NB4 (cell line): ENCODE results near the gene FAS.
A peak's percentile ranks its signal among the peaks of the same experiment; 100 is the strongest.

ENCODE experiments used
- DNase-seq: peaks from one replicate; pipeline ENCODE4 v3.0.0; 2010; ENCODE audit warnings: low read depth
- H3K4me3 ChIP-seq: one replicate; pipeline ENCODE4 v1.5.1; 2011; ENCODE audit warnings: mild to moderate bottlenecking, low read depth, low read length, moderate library complexity
- MYC ChIP-seq: IDR thresholded peaks from 2 replicates; pipeline ENCODE4 v1.6.1; 2011; ENCODE audit warnings: low read depth, low read length
- POLR2A ChIP-seq: IDR thresholded peaks from 2 replicates; pipeline ENCODE4 v1.6.1; 2011; ENCODE audit warnings: mild to moderate bottlenecking; ENCODE audit not compliant: insufficient read length; ENCODE audit errors: extremely low read depth
- TF ChIP-seq, protein P1 (sequence below): IDR thresholded peaks from one replicate; pipeline ENCODE4 v1.5.1; 2012; ENCODE audit warnings: low read depth, low read length
- TF ChIP-seq, protein P2 (sequence below): IDR thresholded peaks from 2 replicates; pipeline ENCODE4 v1.6.1; 2011; ENCODE audit warnings: low read depth, low read length

FAS gene

DNA sequence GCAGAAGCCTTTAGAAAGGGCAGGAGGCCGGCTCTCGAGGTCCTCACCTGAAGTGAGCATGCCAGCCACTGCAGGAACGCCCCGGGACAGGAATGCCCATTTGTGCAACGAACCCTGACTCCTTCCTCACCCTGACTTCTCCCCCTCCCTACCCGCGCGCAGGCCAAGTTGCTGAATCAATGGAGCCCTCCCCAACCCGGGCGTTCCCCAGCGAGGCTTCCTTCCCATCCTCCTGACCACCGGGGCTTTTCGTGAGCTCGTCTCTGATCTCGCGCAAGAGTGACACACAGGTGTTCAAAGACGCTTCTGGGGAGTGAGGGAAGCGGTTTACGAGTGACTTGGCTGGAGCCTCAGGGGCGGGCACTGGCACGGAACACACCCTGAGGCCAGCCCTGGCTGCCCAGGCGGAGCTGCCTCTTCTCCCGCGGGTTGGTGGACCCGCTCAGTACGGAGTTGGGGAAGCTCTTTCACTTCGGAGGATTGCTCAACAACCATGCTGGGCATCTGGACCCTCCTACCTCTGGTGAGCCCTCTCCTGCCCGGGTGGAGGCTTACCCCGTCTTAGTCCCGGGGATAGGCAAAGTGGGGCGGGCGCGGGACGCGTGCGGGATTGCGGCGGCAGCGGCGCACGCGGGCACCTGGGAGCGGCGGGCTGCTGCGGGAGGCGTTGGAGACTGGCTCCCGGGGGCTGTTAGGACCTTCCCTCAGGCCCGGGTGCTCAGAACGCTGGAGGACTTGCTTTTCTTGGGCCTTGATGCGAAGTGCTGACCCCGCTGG lies at the start of gene FAS:
Gene FAS, plus strand, starts transcription at position 415 of the 777 bp plus-strand sequence. Its CDS starts 79 bp downstream, at position 494.
- TF ChIP-seq, protein P1, sequence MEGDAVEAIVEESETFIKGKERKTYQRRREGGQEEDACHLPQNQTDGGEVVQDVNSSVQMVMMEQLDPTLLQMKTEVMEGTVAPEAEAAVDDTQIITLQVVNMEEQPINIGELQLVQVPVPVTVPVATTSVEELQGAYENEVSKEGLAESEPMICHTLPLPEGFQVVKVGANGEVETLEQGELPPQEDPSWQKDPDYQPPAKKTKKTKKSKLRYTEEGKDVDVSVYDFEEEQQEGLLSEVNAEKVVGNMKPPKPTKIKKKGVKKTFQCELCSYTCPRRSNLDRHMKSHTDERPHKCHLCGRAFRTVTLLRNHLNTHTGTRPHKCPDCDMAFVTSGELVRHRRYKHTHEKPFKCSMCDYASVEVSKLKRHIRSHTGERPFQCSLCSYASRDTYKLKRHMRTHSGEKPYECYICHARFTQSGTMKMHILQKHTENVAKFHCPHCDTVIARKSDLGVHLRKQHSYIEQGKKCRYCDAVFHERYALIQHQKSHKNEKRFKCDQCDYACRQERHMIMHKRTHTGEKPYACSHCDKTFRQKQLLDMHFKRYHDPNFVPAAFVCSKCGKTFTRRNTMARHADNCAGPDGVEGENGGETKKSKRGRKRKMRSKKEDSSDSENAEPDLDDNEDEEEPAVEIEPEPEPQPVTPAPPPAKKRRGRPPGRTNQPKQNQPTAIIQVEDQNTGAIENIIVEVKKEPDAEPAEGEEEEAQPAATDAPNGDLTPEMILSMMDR: no peak
- peak; percentile 55 for TF ChIP-seq POLR2A
- TF ChIP-seq, protein P2, sequence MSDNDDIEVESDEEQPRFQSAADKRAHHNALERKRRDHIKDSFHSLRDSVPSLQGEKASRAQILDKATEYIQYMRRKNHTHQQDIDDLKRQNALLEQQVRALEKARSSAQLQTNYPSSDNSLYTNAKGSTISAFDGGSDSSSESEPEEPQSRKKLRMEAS: peak; percentile 1; the same call in 1 of the 2 replicates
- peak; percentile 14 for TF ChIP-seq MYC
- peak; percentile 91 for DNase-seq
- H3K4me3 ChIP-seq: peak within 1 kb of the TSS; percentile 94

DNA sequence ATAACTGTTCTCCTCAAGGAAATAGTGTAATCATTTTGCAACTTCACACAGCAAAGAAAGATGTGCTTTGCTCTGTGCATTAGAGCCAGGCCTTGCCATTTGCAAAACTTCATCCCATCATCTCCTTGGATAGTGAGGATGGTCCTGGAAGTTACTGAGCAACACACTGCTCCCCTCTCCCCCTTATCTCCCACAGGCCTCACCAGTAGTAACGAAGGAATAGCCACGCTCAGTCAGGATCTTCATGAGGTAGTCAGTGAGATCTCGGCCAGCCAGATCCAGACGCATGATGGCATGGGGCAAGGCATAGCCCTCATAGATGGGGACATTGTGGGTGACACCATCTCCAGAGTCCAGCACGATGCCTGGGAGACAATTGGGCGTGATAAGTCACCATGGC lies 49.6 kb upstream of the FAS start:
- TF ChIP-seq POLR2A (no peak), MYC (no peak)
- TF ChIP-seq, protein P1: no peak
- TF ChIP-seq, protein P2: no peak
- no peak for DNase-seq
- no peak overlapping the region for H3K4me3 ChIP-seq

DNA sequence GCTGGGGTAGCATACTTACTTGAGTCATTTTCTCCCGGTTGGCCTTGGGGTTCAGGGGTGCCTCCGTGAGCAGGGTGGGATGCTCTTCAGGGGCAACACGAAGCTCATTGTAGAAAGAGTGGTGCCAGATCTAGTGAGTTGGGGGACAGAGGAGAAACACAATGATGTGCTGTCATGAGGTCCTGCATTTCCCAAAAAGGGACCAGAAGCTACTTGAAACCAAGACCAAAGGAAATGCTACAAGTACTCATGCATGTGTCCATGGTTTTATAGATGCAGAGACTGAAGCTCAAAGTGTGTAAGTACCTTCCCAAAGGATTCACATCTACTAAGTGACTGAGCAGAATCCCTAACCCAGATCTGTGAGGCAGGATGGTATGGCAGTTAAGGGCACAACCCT lies 46.8 kb upstream of the FAS start:
- no peak overlapping the region for H3K4me3 ChIP-seq
- DNase-seq: no peak
- TF ChIP-seq MYC (no peak), POLR2A (no peak)
- TF ChIP-seq, protein P2: no peak
- TF ChIP-seq, protein P1: no peak

DNA sequence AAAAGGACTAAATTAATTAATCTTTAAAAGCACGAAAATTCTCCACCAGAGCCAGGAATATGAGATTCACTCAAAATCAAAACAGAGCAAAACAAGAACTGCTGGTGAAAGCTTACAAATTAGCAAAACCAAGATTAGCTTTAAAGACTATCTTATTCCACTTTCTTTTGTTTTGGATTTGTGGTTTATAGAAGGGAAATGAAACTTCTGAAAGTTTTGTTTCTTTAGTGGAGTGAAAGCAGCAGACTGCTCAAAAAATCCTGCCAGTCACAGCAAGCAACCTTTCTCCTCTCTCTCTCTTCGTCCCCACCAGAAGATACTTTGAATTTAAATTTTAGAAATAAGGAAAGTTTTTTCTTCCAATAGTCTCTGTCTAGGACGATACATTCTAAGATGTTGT lies 45.8 kb upstream of the FAS start:
- no peak overlapping the region for H3K4me3 ChIP-seq
- no peak for DNase-seq
- TF ChIP-seq POLR2A (no peak), MYC (no peak)
- TF ChIP-seq, protein P2: no peak
- TF ChIP-seq, protein P1: no peak

DNA sequence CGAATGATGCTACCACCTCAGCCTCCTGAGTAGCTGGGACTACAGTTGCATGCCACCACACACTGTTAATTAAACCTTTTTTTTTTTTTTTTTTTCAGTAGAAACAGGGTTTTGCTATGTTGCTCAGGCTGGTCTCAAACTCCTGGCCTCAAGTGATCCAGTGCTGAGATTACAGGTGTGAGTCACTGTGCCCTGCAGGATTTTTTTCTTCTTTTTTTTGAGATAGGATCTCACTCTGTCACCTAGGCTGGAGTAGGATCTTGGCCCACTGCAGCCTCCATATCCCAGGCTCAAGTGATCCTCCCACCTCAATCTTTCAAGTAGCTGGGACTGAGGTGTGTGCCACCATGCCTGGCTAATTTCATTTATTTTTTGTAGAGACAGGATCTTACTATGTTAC lies 44.4 kb upstream of the FAS start:
- no peak for DNase-seq
- TF ChIP-seq MYC: no peak
- TF ChIP-seq, protein P1: no peak
- no peak for TF ChIP-seq POLR2A
- TF ChIP-seq, protein P2: no peak

DNA sequence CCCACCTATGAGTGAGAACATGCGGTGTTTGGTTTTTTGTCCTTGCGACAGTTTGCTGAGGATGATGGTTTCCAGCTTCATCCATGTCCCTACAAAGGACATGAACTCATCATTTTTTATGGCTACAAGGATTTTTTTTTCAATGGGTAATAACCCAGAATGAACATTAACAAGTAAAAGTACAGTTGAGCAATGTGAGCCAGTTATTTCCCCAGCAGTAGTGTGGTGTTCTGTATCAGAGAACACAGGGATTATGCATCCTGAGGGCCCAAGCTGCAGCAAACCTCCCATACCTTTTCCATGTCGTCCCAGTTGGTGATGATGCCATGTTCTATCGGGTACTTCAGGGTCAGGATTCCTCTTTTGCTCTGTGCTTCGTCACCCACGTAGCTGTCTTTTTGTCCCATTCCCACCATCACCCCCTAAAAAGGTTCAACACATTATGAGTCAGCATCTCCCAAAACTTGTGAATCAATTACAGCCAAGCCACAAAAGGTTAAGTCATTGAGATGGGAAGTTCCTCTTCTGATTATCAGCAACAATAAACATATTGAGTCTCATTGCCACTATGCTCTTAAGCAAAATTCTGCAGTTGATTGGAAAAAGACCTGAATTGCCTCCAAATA lies 43.5 kb upstream of the FAS start:
- no peak overlapping the region for H3K4me3 ChIP-seq
- peak; percentile 52 for DNase-seq
- TF ChIP-seq POLR2A (no peak), MYC (no peak)
- TF ChIP-seq, protein P1: no peak
- TF ChIP-seq, protein P2: no peak

More for the DNA sequence above, 44.4 kb upstream of the FAS start:
- H3K4me3 ChIP-seq: no peak overlapping the region
